SK-N-SH (cell line): ENCODE results near the gene RAB8B. TPM values are rescaled to one million over a fixed set of nuclear protein-coding genes. Genes with fewer than 3 reads are reported as not detected.

ENCODE experiments used
- CTCF ChIA-PET: fragments of 300-600, 350-600 bp; formaldehyde crosslinking; extraction: SDS; loops from one replicate; lab custom pipeline; 2021; lab: Yijun Ruan, JAX
- POLR2A ChIA-PET: fragments of 350-600 bp; sonication (Branson Sonifier 250); formaldehyde crosslinking; extraction: SDS; loops from one replicate; lab custom pipeline; 2020; ENCODE audit warnings: antibody characterized with exemption, inconsistent platforms; lab: Yijun Ruan, JAX
- DNase-seq: peaks from one replicate; pipeline ENCODE4 v3.0.0; 2012
- H2AFZ ChIP-seq: fragments of 200-600 bp; sonication (generic); 2 replicates; pipeline ENCODE4 v1.8.1; 2016; ENCODE audit warnings: antibody characterized with exemption, mild to moderate bottlenecking, low read depth
- H3F3A ChIP-seq: fragments of 200-600 bp; sonication (generic); replicated peaks from 2 replicates; pipeline ENCODE3; 2016; ENCODE audit warnings: antibody characterized with exemption, mild to moderate bottlenecking; ENCODE audit not compliant: insufficient read depth
- H3K27ac ChIP-seq, 2 experiments: fragments of 200-500 bp in 1 of 2; fragments of 200-600 bp in 1 of 2; sonication (Bioruptor generic) in 1 of 2; sonication (generic), shearing (Covaris generic) in 1 of 2; 2 replicates each; pipeline versions ENCODE4 v1.5.1 to v1.6.1; 2014 to 2016; ENCODE audit warnings: low read depth in 2 of 2, inconsistent platforms in 1 of 2, low read length in 1 of 2, mild to moderate bottlenecking in 1 of 2, mixed read lengths in 1 of 2
- H3K27me3 ChIP-seq: fragments of 200-600 bp; sonication (generic), shearing (Covaris generic); 2 replicates; pipeline ENCODE4 v1.6.1; 2016; ENCODE audit warnings: mixed run types; ENCODE audit not compliant: insufficient read depth
- H3K36me3 ChIP-seq, 2 experiments: fragments of 200-500 bp in 1 of 2; fragments of 200-600 bp in 1 of 2; sonication (Bioruptor generic) in 1 of 2; sonication (generic) in 1 of 2; replicated peaks in 1 of 2; 2 replicates each; pipeline versions ENCODE3 to v1.5.1; 2014 to 2016; ENCODE audit warnings: low read length in 1 of 2, mild to moderate bottlenecking in 1 of 2; ENCODE audit not compliant: insufficient read depth in 2 of 2, control insufficient read depth in 1 of 2
- H3K4me1 ChIP-seq, 2 experiments: fragments of 200-500 bp in 1 of 2; fragments of 200-600 bp in 1 of 2; sonication (Bioruptor generic) in 1 of 2; sonication (generic), shearing (Covaris generic) in 1 of 2; 2 replicates each; pipeline versions ENCODE4 v1.5.1 to v1.6.1; 2014 to 2016; ENCODE audit warnings: low read depth in 1 of 2, low read length in 1 of 2, mixed run types in 1 of 2; ENCODE audit not compliant: insufficient read depth in 2 of 2, control insufficient read depth in 1 of 2
- H3K4me2 ChIP-seq: fragments of 200-600 bp; sonication (generic), shearing (Covaris generic); 2 replicates; pipeline ENCODE4 v1.6.1; 2017; ENCODE audit warnings: mixed run types
- H3K4me3 ChIP-seq, 2 experiments: fragments of 200-500 bp in 1 of 2; fragments of 200-600 bp in 1 of 2; sonication (Bioruptor generic) in 1 of 2; sonication (generic), shearing (Covaris generic) in 1 of 2; 2 replicates each; pipeline versions ENCODE4 v1.5.1 to v1.8.1; 2014 to 2016; ENCODE audit warnings: low read depth in 2 of 2, inconsistent platforms in 1 of 2, low read length in 1 of 2, mild to moderate bottlenecking in 1 of 2, mixed read lengths in 1 of 2, moderate library complexity in 1 of 2
- H3K79me2 ChIP-seq: fragments of 200-600 bp; sonication (generic); 2 replicates; pipeline ENCODE4 v1.8.1; 2017; ENCODE audit warnings: mild to moderate bottlenecking; ENCODE audit not compliant: insufficient read depth
- H3K9ac ChIP-seq: fragments of 200-600 bp; sonication (generic); 2 replicates; pipeline ENCODE4 v1.6.1; 2017; ENCODE audit warnings: mixed run types
- H3K9me2 ChIP-seq: fragments of 200-600 bp; sonication (generic); 2 replicates; pipeline ENCODE4 v1.6.1; 2017; ENCODE audit warnings: mixed run types
- H3K9me3 ChIP-seq: fragments of 200-600 bp; sonication (generic); 2 replicates; pipeline ENCODE4 v1.6.1; 2017; ENCODE audit warnings: mixed run types, mild to moderate bottlenecking, moderate library complexity
- H4K20me1 ChIP-seq: fragments of 200-600 bp; sonication (generic); 2 replicates; pipeline ENCODE4 v1.6.1; 2017; ENCODE audit warnings: mild to moderate bottlenecking, mixed run types; ENCODE audit not compliant: insufficient read depth
- CHD2 ChIP-seq: fragments of 150-350 bp; IDR thresholded peaks from 2 replicates; pipeline ENCODE4 v1.6.1; 2018; ENCODE audit warnings: low read length; ENCODE audit not compliant: partially characterized antibody
- FOSL2 ChIP-seq: IDR thresholded peaks from 2 replicates; pipeline ENCODE4 v1.4.0; 2012; ENCODE audit warnings: low read depth, mild to moderate bottlenecking, moderate library complexity, borderline replicate concordance
- FOXJ3 ChIP-seq: sonication (generic); formaldehyde crosslinking; IDR thresholded peaks from 2 replicates; pipeline ENCODE4 v1.5.1; 2020; ENCODE audit warnings: mild to moderate bottlenecking, missing genetic modification reagents
- FOXM1 ChIP-seq: IDR thresholded peaks from 2 replicates; pipeline ENCODE4 v1.4.0; 2012; ENCODE audit warnings: low read depth, mild to moderate bottlenecking
- JUND ChIP-seq: IDR thresholded peaks from 2 replicates; pipeline ENCODE4 v1.4.0; 2012
- NRF1 ChIP-seq: IDR thresholded peaks from 2 replicates; pipeline ENCODE4 v1.6.1; 2012; ENCODE audit warnings: low read depth, mild to moderate bottlenecking, low read length
- PBX3 ChIP-seq: IDR thresholded peaks from 2 replicates; pipeline ENCODE4; 2012
- REST ChIP-seq: IDR thresholded peaks from 2 replicates; pipeline ENCODE4 v1.6.1; 2012; ENCODE audit warnings: mild to moderate bottlenecking, low read depth, low read length, moderate library complexity
- SIN3A ChIP-seq: IDR thresholded peaks from 2 replicates; pipeline ENCODE4 v1.6.1; 2012; ENCODE audit warnings: low read depth, mild to moderate bottlenecking, low read length, moderate library complexity, borderline replicate concordance
- YY1 ChIP-seq: IDR thresholded peaks from 2 replicates; pipeline ENCODE4 v1.4.0; 2012; ENCODE audit warnings: low read depth, mild to moderate bottlenecking
- WGBS: methylation state at CpG from one replicate; pipeline ENCODE4 v1.1.6; 2017; ENCODE audit warnings: low lambda C conversion rate; 5-methylcytosine and 5-hydroxymethylcytosine counted together
- polyA plus RNA-seq, 3 experiments: library from polyadenylated mRNA; depleted of rRNA; stranded (reverse); fragments of >200 nt; gene quantifications; 2 replicates each; pipeline ENCODE4 v1.2.3, GENCODE V29; 2012
- TF ChIP-seq, protein P1 (sequence below): fragments of 200-600 bp; sonication (generic); IDR thresholded peaks from 2 replicates; pipeline ENCODE4 v1.6.1; 2017; ENCODE audit warnings: antibody characterized with exemption, mild to moderate bottlenecking, moderate library complexity

Gene RAB8B
- polyA plus RNA-seq, 1 of the 3 experiments (the other 2 are of a cell fraction): 5.4 TPM

GRCh38 chr15:63218100-63218808 lies 28.8 kb downstream of the RAB8B start (continued):
- no peak for TF ChIP-seq PBX3
- TF ChIP-seq FOXM1: no peak

- H3K27ac ChIP-seq: no peak overlapping the region
- H2AFZ ChIP-seq: no peak overlapping the region
- no peak overlapping the region for H3K4me3 ChIP-seq
- POLR2A ChIA-PET: interaction anchor here (0.8 kb wide), 1 partner anchor 28 kb away, joined by 3 read pairs; no protein-coding TSS in a partner anchor
- 100% methylated on average over 3 of the region's 3 CpGs for WGBS
- H3K79me2 ChIP-seq: peaks cover 16% of the 10 kb centered on the region
- no peak overlapping the region for H3K4me2 ChIP-seq
- no peaks in the 10 kb centered on the region for H3K36me3 ChIP-seq
- TF ChIP-seq SIN3A (no peak), REST (no peak), YY1 (no peak), JUND (no peak), NRF1 (no peak), FOXJ3 (CRISPR knock-in tag) (no peak), CHD2 (no peak), FOSL2 (no peak)
- TF ChIP-seq, protein P1, sequence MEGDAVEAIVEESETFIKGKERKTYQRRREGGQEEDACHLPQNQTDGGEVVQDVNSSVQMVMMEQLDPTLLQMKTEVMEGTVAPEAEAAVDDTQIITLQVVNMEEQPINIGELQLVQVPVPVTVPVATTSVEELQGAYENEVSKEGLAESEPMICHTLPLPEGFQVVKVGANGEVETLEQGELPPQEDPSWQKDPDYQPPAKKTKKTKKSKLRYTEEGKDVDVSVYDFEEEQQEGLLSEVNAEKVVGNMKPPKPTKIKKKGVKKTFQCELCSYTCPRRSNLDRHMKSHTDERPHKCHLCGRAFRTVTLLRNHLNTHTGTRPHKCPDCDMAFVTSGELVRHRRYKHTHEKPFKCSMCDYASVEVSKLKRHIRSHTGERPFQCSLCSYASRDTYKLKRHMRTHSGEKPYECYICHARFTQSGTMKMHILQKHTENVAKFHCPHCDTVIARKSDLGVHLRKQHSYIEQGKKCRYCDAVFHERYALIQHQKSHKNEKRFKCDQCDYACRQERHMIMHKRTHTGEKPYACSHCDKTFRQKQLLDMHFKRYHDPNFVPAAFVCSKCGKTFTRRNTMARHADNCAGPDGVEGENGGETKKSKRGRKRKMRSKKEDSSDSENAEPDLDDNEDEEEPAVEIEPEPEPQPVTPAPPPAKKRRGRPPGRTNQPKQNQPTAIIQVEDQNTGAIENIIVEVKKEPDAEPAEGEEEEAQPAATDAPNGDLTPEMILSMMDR: no peak
- H3K27me3 ChIP-seq: no peaks in the 10 kb centered on the region
- no peaks in the 10 kb centered on the region for H3K9me2 ChIP-seq
- H3K9me3 ChIP-seq: no peaks in the 10 kb centered on the region
- CTCF ChIA-PET: no interaction called here
- peaks cover 26% of the 10 kb centered on the region for H3F3A ChIP-seq
- H4K20me1 ChIP-seq: no peaks in the 10 kb centered on the region
- no peak for DNase-seq
- H3K9ac ChIP-seq: no peak overlapping the region
- H3K4me1 ChIP-seq: peaks cover 0 to 12% of the 10 kb centered on the region in 2 experiments; a peak in 1 of 4 replicates
Measured at GRCh38 chr15:63219196-63219710, 29.8 kb downstream of the RAB8B start.
